Neural cell (in vitro differentiated cells): ENCODE results near the gene CDKAL1. TPM values are rescaled to one million over a fixed set of nuclear protein-coding genes. Genes with fewer than 3 reads are reported as not detected.

Source experiments
- H2AFZ ChIP-seq: fragments of 200-600, 300-800 bp; sonication (generic), shearing (Covaris generic); 2 replicates; pipeline ENCODE4 v1.6.0; 2014; ENCODE audit warnings: low read depth, mild to moderate bottlenecking, antibody characterized with exemption, low read length, moderate library complexity
- H3F3A ChIP-seq: fragments of 200-600 bp; shearing (Covaris generic); 2 replicates; pipeline ENCODE4 v1.6.1; 2016; ENCODE audit warnings: mild to moderate bottlenecking, moderate library complexity, mixed read lengths, antibody characterized with exemption, low read length; ENCODE audit not compliant: insufficient read depth, poor library complexity, severe bottlenecking
- H3K27ac ChIP-seq: fragments of 200-600, 300-800 bp; sonication (generic), shearing (Covaris generic); 2 replicates; pipeline ENCODE4 v1.5.1; 2014; ENCODE audit warnings: mild to moderate bottlenecking, low read length, moderate library complexity
- H3K27me3 ChIP-seq: fragments of 300-800, 200-600 bp; sonication (generic), shearing (Covaris generic); 2 replicates; pipeline ENCODE4 v1.6.0; 2014; ENCODE audit warnings: mild to moderate bottlenecking, low read depth, low read length, moderate library complexity; ENCODE audit not compliant: insufficient read depth
- H3K36me3 ChIP-seq: fragments of 300-800, 200-600 bp; sonication (generic), shearing (Covaris generic); 2 replicates; pipeline ENCODE4 v1.5.1; 2014; ENCODE audit warnings: mild to moderate bottlenecking, antibody characterized with exemption, low read length, moderate library complexity; ENCODE audit not compliant: insufficient read depth
- H3K4me2 ChIP-seq: fragments of 300-800, 200-600 bp; sonication (generic), shearing (Covaris generic); 2 replicates; pipeline ENCODE4 v1.6.0; 2014; ENCODE audit warnings: mild to moderate bottlenecking, low read length
- H3K4me3 ChIP-seq: fragments of 300-800, 200-600 bp; sonication (generic), shearing (Covaris generic); 2 replicates; pipeline ENCODE4 v1.5.1; 2014; ENCODE audit warnings: mild to moderate bottlenecking, low read length, moderate library complexity
- H3K79me2 ChIP-seq: fragments of 200-600 bp; shearing (Covaris generic); replicated peaks from 2 replicates; pipeline ENCODE4 v1.6.0; 2014; ENCODE audit warnings: mild to moderate bottlenecking, low read length, moderate library complexity; ENCODE audit not compliant: insufficient read depth
- H3K9ac ChIP-seq: fragments of 300-800, 200-600 bp; sonication (generic), shearing (Covaris generic); 2 replicates; pipeline ENCODE4 v1.6.1; 2016; ENCODE audit warnings: mild to moderate bottlenecking, low read length, mixed read lengths
- H3K9me2 ChIP-seq: fragments of 200-600 bp; shearing (Covaris generic); 2 replicates; pipeline ENCODE4 v1.6.1; 2016; ENCODE audit warnings: mild to moderate bottlenecking, low read length, mixed read lengths; ENCODE audit not compliant: insufficient read depth
- H3K9me3 ChIP-seq: fragments of 200-600, 300-800 bp; sonication (generic), shearing (Covaris generic); 2 replicates; pipeline ENCODE4 v1.6.1; 2016; ENCODE audit warnings: mild to moderate bottlenecking, mixed run types, low read length, moderate library complexity, mixed read lengths
- H4K20me1 ChIP-seq: fragments of 200-600 bp; shearing (Covaris generic); 2 replicates; pipeline ENCODE4 v1.6.1; 2016; ENCODE audit warnings: mild to moderate bottlenecking, mixed run types; ENCODE audit not compliant: insufficient read depth
- EP300 ChIP-seq: fragments of 450-650 bp; conservative IDR thresholded peaks from 2 replicates; pipeline ENCODE4 v1.6.1; 2014; ENCODE audit warnings: antibody characterized with exemption, mild to moderate bottlenecking, moderate library complexity; ENCODE audit not compliant: poor library complexity, severe bottlenecking
- EZH2 ChIP-seq: fragments of 200-600, 300-800 bp; shearing (Covaris generic), sonication (generic); IDR thresholded peaks from 2 replicates; pipeline ENCODE4 v1.6.1; 2014; ENCODE audit warnings: antibody characterized with exemption, low read length, borderline replicate concordance, mild to moderate bottlenecking; ENCODE audit not compliant: insufficient read depth, poor library complexity, severe bottlenecking
- MXI1 ChIP-seq: fragments of 450-650 bp; conservative IDR thresholded peaks from 2 replicates; pipeline ENCODE4 v1.6.1; 2014; ENCODE audit warnings: antibody characterized with exemption, mild to moderate bottlenecking; ENCODE audit not compliant: poor library complexity, severe bottlenecking
- POLR2AphosphoS5 ChIP-seq: IDR thresholded peaks from 2 replicates; pipeline ENCODE4 v1.6.1; 2012
- RAD21 ChIP-seq: fragments of 450-650 bp; conservative IDR thresholded peaks from 2 replicates; pipeline ENCODE4 v1.6.1; 2014; ENCODE audit warnings: antibody characterized with exemption, mild to moderate bottlenecking, moderate library complexity
- SMC3 ChIP-seq: fragments of 450-650 bp; conservative IDR thresholded peaks from 2 replicates; pipeline ENCODE4 v1.6.1; 2014; ENCODE audit warnings: antibody characterized with exemption, mild to moderate bottlenecking, moderate library complexity; ENCODE audit not compliant: poor library complexity
- TAF1 ChIP-seq: IDR thresholded peaks from 2 replicates; pipeline ENCODE4 v1.6.1; 2012; ENCODE audit warnings: low read depth
- polyA plus RNA-seq: library from polyadenylated mRNA; depleted of rRNA; stranded (reverse); fragments of >200 nt; gene quantifications from 2 replicates; pipeline ENCODE4 v1.2.3, GENCODE V29; 2014
- TF ChIP-seq, protein P1 (sequence below): IDR thresholded peaks from 2 replicates; pipeline ENCODE4 v1.6.1; 2012; ENCODE audit warnings: borderline replicate concordance
- TF ChIP-seq, protein P2 (sequence below): fragments of 450-650 bp; IDR thresholded peaks from 2 replicates; pipeline ENCODE4 v1.5.1; 2014; ENCODE audit warnings: antibody characterized with exemption, mild to moderate bottlenecking, moderate library complexity; ENCODE audit not compliant: poor library complexity, severe bottlenecking

CDKAL1 gene
- polyA plus RNA-seq, 1 donor from 2014 or later: 10.7 TPM

DNA sequence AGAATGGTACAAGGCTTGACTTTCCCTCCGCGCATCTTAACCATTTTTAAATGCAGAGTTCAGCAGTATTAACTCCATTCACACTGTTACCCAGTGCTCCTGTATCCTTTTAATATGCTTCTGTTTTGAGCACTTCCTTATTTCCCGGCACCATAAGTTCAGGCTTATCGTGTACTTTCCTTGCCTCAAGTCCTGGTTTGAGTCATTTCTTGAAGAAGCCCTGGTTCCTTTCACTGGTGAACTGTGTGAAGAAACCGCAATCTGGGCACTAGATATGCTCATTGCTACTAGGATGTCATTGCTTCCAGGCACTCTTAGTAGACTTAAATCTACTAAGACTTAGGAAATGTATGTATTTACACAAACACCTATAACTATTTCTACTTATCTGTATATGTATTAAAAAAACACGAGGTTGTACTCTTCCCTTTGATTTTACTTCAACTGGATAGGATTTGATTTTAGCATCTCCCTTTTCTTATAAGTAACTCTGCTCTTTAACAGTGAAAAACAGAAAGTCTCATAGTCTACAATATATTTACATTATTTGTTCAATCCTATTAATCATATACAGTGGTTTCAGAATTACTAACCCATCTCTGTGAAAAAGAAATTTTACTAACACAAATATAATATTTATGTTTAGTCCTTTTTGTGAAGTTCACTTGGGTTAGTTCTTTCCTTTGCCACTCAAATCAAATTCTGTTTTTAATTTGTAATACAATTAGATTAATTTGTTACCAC is 135.5 kb downstream of the CDKAL1 start:
- Histone ChIP-seq H3K9me2 (no peaks in the 10 kb centered on the region), H3K27ac (no peak overlapping the region), H3K9ac (no peak overlapping the region), H3F3A (no peaks in the 10 kb centered on the region), H3K4me2 (no peak overlapping the region), H3K79me2 (no peaks in the 10 kb centered on the region), H3K9me3 (no peaks in the 10 kb centered on the region), H3K36me3 (no peaks in the 10 kb centered on the region), H3K27me3 (no peaks in the 10 kb centered on the region), H4K20me1 (no peaks in the 10 kb centered on the region), H2AFZ (no peak overlapping the region), H3K4me3 (no peak overlapping the region)
- TF ChIP-seq SMC3 (no peak), RAD21 (no peak), MXI1 (no peak), EP300 (no peak)

DNA sequence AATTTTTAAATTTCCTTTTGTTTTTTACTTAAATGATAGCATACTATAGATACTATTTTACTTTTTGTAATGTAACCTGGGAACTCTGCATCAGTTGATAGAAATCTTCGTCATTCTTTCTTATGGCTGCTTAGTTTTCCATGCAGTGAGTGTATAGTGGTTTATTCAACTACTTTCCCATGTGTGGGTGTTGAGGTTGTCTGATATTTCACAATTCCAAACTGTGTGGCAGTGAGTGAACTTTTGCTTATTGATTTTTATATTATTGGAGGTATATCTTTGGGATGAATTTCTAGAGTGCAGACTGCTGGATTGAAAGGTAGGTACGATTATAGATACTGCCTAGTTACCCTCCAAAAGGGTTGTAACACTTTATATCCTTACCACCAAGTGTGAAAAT is 136.5 kb downstream of the CDKAL1 start:
- Histone ChIP-seq H3K9me2 (no peaks in the 10 kb centered on the region), H4K20me1 (no peaks in the 10 kb centered on the region), H2AFZ (no peak overlapping the region), H3K4me2 (no peak overlapping the region), H3K27me3 (no peaks in the 10 kb centered on the region), H3K36me3 (no peaks in the 10 kb centered on the region), H3K9me3 (no peaks in the 10 kb centered on the region), H3K4me3 (no peak overlapping the region), H3F3A (no peaks in the 10 kb centered on the region), H3K9ac (no peak overlapping the region), H3K79me2 (no peaks in the 10 kb centered on the region), H3K27ac (no peak overlapping the region)
- TF ChIP-seq, protein P1, sequence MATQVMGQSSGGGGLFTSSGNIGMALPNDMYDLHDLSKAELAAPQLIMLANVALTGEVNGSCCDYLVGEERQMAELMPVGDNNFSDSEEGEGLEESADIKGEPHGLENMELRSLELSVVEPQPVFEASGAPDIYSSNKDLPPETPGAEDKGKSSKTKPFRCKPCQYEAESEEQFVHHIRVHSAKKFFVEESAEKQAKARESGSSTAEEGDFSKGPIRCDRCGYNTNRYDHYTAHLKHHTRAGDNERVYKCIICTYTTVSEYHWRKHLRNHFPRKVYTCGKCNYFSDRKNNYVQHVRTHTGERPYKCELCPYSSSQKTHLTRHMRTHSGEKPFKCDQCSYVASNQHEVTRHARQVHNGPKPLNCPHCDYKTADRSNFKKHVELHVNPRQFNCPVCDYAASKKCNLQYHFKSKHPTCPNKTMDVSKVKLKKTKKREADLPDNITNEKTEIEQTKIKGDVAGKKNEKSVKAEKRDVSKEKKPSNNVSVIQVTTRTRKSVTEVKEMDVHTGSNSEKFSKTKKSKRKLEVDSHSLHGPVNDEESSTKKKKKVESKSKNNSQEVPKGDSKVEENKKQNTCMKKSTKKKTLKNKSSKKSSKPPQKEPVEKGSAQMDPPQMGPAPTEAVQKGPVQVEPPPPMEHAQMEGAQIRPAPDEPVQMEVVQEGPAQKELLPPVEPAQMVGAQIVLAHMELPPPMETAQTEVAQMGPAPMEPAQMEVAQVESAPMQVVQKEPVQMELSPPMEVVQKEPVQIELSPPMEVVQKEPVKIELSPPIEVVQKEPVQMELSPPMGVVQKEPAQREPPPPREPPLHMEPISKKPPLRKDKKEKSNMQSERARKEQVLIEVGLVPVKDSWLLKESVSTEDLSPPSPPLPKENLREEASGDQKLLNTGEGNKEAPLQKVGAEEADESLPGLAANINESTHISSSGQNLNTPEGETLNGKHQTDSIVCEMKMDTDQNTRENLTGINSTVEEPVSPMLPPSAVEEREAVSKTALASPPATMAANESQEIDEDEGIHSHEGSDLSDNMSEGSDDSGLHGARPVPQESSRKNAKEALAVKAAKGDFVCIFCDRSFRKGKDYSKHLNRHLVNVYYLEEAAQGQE: no peak
- no peak for TF ChIP-seq POLR2AphosphoS5
- TF ChIP-seq TAF1: no peak

DNA sequence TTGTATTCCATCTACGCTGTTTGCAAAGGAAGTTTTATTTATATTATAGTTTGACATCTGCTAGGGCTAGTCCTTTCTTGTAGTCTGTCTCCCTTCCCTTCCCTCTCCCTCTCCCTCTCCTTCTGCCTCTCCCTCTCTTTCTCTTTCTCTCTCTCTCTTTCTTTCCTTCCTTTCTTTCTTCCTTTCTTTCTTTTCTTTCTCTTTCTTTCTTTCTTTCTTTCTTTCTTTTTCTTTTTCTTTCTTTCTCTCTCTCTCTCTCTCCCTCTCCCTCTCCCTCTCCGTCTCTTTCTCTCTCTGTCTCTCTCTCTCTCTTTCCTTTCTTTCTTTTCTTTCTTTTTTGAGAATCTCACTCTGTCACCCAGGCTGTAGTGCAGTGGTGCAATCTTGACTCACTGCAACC is 137.8 kb downstream of the CDKAL1 start:
- Histone ChIP-seq H3F3A (no peaks in the 10 kb centered on the region), H2AFZ (no peak overlapping the region), H4K20me1 (no peaks in the 10 kb centered on the region), H3K79me2 (no peaks in the 10 kb centered on the region), H3K9me3 (no peaks in the 10 kb centered on the region), H3K9me2 (no peaks in the 10 kb centered on the region), H3K4me2 (no peak overlapping the region), H3K4me3 (no peak overlapping the region), H3K27ac (no peak overlapping the region), H3K9ac (no peak overlapping the region), H3K36me3 (no peaks in the 10 kb centered on the region), H3K27me3 (no peaks in the 10 kb centered on the region)
- TF ChIP-seq TAF1 (no peak), SMC3 (no peak), EP300 (no peak), POLR2AphosphoS5 (no peak), MXI1 (no peak), EZH2 (no peak), RAD21 (no peak)
- TF ChIP-seq, protein P2, sequence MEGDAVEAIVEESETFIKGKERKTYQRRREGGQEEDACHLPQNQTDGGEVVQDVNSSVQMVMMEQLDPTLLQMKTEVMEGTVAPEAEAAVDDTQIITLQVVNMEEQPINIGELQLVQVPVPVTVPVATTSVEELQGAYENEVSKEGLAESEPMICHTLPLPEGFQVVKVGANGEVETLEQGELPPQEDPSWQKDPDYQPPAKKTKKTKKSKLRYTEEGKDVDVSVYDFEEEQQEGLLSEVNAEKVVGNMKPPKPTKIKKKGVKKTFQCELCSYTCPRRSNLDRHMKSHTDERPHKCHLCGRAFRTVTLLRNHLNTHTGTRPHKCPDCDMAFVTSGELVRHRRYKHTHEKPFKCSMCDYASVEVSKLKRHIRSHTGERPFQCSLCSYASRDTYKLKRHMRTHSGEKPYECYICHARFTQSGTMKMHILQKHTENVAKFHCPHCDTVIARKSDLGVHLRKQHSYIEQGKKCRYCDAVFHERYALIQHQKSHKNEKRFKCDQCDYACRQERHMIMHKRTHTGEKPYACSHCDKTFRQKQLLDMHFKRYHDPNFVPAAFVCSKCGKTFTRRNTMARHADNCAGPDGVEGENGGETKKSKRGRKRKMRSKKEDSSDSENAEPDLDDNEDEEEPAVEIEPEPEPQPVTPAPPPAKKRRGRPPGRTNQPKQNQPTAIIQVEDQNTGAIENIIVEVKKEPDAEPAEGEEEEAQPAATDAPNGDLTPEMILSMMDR: no peak
- TF ChIP-seq, protein P1: no peak
